ENCODE data around the gene THAP11.
"Not testable (repeated sequence)": the region's sequence is repeated elsewhere in the genome, so short reads cannot be mapped to it uniquely, and the experiment has no call there.

The THAP11 gene

GRCh38 chr16:67841816-67842508, at the start of gene THAP11:
THAP11 (plus strand) TSS chr16:67842320; CDS start chr16:67842555, 235 bp downstream.
- peak; percentile 82 for DNase-seq

- no peak for DNase-seq
Measured at GRCh38 chr16:67796099-67796718, 45.9 kb upstream of the THAP11 start.

DNA sequence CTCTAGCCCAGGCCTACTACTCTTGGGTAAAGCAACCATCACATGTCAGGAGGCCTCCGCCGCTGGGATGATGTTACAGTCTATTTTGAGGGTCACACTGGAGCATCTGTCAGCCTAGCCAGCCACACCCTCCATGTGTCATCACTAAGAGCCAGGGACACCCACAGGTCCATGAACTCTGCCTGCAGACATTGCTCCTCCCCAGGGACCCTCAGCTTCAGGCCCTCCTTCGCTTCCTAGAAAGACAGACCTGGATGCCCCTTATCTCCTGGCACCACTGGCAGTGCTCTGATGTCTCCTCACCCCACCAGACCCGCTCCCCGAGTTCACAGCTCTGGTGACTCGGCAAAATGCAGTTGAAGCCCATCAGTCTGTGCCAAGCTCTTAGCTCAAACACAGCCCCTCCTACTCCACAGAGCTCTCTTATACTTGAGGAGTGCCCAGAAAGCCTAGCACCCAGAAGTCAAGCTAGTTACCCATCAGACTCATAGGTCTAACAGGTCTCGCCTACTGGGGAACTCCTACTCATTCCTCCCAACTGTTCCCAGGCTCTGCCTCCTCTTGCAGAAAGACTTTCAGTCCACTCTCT, 41.7 kb upstream of the THAP11 start:
- no peak for DNase-seq

GRCh38 chr16:67801241-67801640, 40.9 kb upstream of the THAP11 start:
- no peak for DNase-seq

GRCh38 chr16:67801883-67802282, 40.2 kb upstream of the THAP11 start:
- DNase-seq = no peak

DNA sequence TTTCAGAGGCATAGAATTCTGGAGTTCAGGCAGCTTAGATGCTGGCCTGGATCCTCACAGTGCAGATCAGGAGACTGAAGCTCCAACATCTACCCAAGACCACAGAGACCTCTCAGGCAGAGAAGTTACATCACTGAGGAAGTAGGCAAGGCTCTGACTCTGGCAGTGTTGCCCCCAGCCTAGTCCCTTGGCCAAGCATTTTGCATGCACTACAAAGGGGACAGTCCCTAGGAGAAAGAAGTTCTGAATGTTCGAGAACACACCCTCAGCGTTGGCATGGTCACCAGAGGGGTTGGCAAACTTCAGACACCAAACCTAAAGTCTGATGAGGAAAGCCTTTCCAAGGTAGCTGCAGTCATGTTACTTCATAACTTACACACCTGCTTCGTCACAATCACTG, 38.2 kb upstream of the THAP11 start:
- DNase-seq = no peak

DNA sequence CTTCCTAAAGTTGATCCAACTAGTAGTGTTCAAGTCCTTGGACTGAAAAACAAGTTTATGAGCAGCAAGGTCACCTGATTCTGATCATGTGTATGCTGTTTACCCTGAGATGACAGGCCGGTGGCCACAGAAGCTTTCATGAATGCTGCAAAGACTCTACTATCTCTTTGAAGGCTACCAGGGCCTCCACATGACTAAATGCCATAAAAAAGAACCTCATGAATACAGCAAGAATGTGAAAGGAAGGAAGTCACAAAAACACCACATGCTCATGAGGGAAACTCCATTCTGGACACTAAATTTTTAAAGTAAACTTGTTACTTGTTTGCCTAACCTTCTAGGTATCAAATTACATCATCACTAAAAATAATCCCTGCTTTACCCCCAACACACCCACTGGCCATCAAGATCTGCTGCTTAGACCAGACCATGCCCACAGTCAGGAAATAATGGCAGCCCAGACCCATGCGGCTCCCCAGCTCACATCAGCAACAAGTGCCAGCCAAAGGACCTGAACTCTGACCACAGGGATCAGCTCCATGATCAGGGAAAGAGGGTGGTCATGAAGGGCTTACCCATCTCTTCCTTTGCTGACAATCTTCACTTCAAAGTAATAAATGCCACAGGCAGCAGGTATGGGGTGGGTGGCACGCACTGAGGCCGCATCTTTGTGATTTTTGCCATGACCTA, 37.1 kb upstream of the THAP11 start:
- DNase-seq = no peak

- no peak for DNase-seq
Measured at GRCh38 chr16:67805718-67806427, 36.2 kb upstream of the THAP11 start.

- peak; percentile 96 for DNase-seq
Measured at GRCh38 chr16:67806428-67807147, 35.5 kb upstream of the THAP11 start, which contains the start of the genes RANBP10 and TSNAXIP1. RANBP10 (minus strand) TSS chr16:67806560; CDS start chr16:67806536, 24 bp downstream. TSNAXIP1 (plus strand) TSS chr16:67806889; CDS start chr16:67807150, 261 bp downstream.

DNA sequence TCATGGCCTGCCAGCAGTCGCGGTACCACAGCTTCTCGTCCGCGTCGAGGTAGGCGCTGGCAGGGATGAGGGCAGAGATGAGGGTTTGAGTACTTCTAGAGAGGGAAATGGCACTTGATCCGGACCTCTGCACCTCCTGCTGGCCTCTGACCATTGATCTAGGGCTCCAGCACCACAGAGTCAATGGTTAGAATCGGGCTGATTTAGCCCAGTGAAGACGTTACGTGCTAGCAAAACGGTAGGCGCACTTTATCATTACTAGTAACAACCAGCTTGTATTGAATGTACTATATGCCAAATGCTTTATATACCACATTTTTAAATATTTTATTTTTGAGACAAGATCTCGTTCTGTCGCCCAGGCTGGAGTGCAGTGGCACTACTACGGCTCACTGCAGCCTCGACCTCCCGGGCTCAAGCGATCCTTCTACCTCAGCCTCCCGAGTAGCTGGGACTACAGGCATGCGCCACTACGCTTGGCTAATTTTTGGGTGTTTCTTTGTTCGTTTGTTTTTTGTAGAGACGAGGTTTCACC, 34.9 kb upstream of the THAP11 start:
- DNase-seq = no peak

GRCh38 chr16:67811899-67812298, 30.2 kb upstream of the THAP11 start:
- no peak for DNase-seq

GRCh38 chr16:67814567-67814966, 27.6 kb upstream of the THAP11 start:
- DNase-seq = no peak

- no peak for DNase-seq
Measured at GRCh38 chr16:67820608-67821259, 21.4 kb upstream of the THAP11 start.

DNA sequence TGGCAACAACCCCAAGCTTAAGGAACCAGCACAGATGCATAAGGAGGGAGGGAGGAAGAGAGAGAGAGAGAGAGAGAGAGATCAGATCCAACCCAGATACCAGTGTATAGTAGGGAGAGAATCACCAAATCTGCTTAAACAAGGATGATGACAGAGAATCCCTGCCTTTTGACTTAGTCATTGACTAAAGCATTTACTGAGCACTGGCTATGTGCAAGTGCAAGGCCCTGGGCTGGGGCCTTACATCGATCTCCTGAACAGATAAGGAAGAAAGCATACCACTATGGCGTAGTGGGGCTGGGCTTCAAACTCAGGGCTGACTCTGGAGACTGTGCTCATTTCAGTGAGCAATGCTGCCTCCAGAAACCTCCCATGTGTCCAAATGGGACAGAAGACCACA, 19.6 kb upstream of the THAP11 start:
- no peak for DNase-seq

DNA sequence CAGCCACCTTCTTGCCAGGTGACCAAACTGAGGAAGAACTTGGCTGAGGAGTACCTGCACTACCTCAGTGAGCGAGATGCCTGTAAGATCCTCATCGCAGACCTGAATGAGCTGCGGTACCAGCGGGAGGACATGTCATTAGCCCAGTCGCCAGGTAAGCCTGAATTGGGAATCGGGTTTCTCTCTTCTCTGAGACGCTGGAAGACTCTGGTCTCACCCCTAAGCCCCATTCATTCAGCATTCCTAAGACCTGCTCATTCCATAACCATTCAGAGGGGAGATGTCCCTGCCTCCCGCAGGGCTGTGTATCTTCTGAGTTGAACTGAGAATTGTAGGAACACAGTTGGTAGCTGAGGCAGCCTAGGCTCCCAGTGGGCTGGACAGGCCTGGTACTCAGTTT, 17.0 kb upstream of the THAP11 start:
- DNase-seq = no peak

GRCh38 chr16:67825906-67826305, 16.2 kb upstream of the THAP11 start:
- DNase-seq = no peak

DNA sequence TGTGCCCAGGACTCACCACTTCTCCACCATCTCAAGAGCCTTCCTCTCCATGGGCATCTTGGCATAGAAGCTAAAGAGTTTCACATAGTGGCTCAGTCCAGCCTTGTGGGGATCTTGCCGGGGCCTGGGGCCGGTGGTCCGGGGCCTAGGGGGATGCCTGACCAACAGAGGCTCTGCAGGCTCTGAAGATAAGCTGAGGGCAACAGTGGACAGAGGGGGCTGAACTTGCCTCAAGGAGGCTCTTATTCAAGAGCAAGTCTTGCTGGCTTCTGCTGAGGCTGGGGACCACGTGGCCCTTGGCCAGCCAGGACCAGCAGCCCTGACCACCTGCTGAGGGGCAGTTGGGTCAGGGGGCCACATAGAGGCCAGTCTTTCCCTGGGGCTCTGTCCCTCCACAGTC, 13.5 kb upstream of the THAP11 start:
- no peak for DNase-seq

DNA sequence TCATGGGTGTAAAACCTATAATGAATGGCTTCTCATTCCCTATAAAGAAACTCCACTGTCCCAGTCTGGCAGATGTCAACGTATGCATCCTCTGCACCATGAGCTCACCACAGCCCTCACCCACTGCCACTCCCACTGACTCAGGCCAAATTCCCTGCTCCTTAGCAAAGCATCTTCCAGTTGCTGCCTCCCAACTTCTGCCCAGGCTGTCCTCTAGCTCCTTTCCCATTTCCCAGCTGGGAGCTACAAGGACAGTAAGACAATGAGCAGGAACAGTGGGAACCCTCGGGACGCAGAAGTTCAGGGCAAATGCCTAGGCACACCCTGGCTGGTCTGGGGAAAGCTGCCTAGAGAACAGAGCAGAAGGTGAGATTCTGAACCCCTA, 9.1 kb upstream of the THAP11 start:
- no peak for DNase-seq

DNA sequence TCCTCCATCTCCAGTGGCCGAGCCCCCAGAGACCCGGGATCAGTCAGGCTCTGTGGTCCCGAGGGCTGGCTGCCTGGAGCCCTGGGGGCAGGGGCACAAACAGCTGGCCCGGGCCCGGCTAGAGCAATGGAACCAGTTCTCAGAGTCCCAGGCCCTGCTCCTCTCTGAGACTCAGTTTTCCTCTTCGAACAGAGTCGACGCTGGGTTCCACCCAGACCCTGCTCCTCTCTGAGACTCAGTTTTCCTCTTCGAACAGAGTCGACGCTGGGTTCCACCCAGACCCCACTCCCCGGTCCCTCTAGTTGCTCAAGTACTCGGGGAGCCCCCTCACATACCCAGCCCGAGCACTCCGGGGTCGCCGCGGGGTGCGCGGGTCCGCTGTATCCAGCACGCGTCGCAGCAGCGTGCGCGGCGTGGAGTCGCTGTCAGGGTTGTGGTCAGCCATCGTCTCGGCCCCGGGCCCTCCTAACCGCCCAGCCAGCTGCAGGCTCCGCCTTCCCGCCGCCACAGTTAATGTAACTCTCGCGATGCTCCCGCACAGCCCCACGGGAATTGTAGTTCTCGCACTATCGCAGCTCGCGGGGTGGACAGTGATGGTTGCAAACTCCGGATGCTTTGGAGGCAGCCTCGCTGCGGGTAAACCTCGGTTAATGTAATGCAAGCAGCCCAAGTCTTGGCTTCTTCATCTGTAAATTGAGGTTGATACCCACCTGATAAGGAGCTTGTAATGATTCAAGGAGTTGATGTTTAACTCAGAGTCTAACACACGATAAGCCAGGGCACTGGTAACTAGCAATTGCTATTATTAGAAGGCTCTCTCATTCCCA, 8.5 kb upstream of the THAP11 start:
- peak; percentile 63 for DNase-seq

DNA sequence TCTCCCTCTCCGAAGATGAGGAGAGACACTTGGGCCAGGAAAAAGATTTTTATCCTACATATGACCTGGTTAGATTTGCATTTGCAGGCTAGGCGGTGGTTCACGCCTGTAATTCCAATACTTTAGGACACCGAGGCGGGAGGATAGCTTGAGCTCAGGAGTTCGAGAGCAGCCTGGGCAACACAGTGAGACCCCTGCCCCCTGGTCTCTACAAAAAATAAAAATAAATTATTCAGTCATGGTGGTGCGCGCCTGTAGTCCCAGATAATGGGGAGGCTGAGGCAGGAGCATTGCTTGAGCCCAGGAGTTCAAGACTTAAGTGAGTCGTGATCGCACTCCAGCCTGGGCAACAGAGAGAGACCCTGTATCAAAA, 7.9 kb upstream of the THAP11 start:
- DNase-seq = no peak

GRCh38 chr16:67837190-67837589, 4.9 kb upstream of the THAP11 start:
- not testable (repeated sequence) for DNase-seq

All from NCI-H526 treated with DMSO at 0.1 percent for 48 hours (cell line).